Activated T-helper 17 cell treated with anti-CD3 and anti-CD28 coated beads, Interleukin-2, amount 50 U/mL, for 72 hours (primary cell): ENCODE results near the gene STAG2. TPM values are rescaled to one million over a fixed set of nuclear protein-coding genes. Genes with fewer than 3 reads are reported as not detected.

Source experiments
- ATAC-seq: fragments of 150-1000 bp; cut with Tn5 transposase; replicated peaks from 2 replicates; pipeline ENCODE4 v1.10.0; 2021; ENCODE audit warnings: mild to moderate bottlenecking, moderate library complexity
- H3K27ac Mint-ChIP-seq: one replicate; pipeline ENCODE4 v1.8.0; 2022; ENCODE audit warnings: mixed read lengths
- H3K27me3 Mint-ChIP-seq: one replicate; pipeline ENCODE4 v1.8.0; 2022; ENCODE audit warnings: mixed read lengths
- H3K36me3 Mint-ChIP-seq: one replicate; pipeline ENCODE4 v1.8.0; 2022; ENCODE audit warnings: low read depth, mild to moderate bottlenecking, mixed read lengths
- H3K4me1 Mint-ChIP-seq: one replicate; pipeline ENCODE4 v1.8.0; 2022; ENCODE audit warnings: mixed read lengths
- H3K4me3 Mint-ChIP-seq: one replicate; pipeline ENCODE4 v1.8.0; 2022; ENCODE audit warnings: mild to moderate bottlenecking, mixed read lengths
- H3K9me3 Mint-ChIP-seq: one replicate; pipeline ENCODE4 v1.8.0; 2022; ENCODE audit warnings: mixed read lengths
- total RNA-seq, 2 donors: library from RNA; stranded (reverse); gene quantifications; one replicate each; pipeline ENCODE4 v1.2.3, GENCODE V29; 2022

The STAG2 gene
- total RNA-seq, 2 donors from 2014 or later: 66.7 to 83.0 TPM

GRCh38 chrX:123962794-123963373 is 1.4 kb downstream of the STAG2 start:
- Mint-ChIP-seq H3K4me1 (peaks cover 6% of the 10 kb centered on the region), H3K36me3 (peaks cover 36% of the 10 kb centered on the region), H3K9me3 (no peaks in the 10 kb centered on the region), H3K4me3 (peak overlapping the region; percentile 97), H3K27me3 (no peaks in the 10 kb centered on the region), H3K27ac (peak overlapping the region; percentile 99)
- peak; percentile 78 for ATAC-seq

- no peaks in the 10 kb centered on the region for H3K27me3 Mint-ChIP-seq
- peaks cover 6% of the 10 kb centered on the region for H3K4me1 Mint-ChIP-seq
- H3K9me3 Mint-ChIP-seq: no peaks in the 10 kb centered on the region
- H3K27ac Mint-ChIP-seq: peak overlapping the region; percentile 99
- no peak for ATAC-seq
- H3K36me3 Mint-ChIP-seq: peaks cover 42% of the 10 kb centered on the region
- H3K4me3 Mint-ChIP-seq: peak overlapping the region; percentile 97
Observed at GRCh38 chrX:123964156-123964834, 2.8 kb downstream of the STAG2 start.

GRCh38 chrX:123965712-123966111 is 4.2 kb downstream of the STAG2 start:
- Mint-ChIP-seq H3K27ac (no peak overlapping the region), H3K36me3 (peaks cover 47% of the 10 kb centered on the region), H3K4me1 (peaks cover 13% of the 10 kb centered on the region), H3K4me3 (peak overlapping the region; percentile 97), H3K27me3 (no peaks in the 10 kb centered on the region), H3K9me3 (no peaks in the 10 kb centered on the region)
- ATAC-seq: no peak

- Mint-ChIP-seq H3K36me3 (peaks cover 35% of the 10 kb centered on the region), H3K9me3 (no peaks in the 10 kb centered on the region), H3K27ac (no peak overlapping the region), H3K4me1 (peaks cover 15% of the 10 kb centered on the region), H3K4me3 (no peak overlapping the region), H3K27me3 (no peaks in the 10 kb centered on the region)
- no peak for ATAC-seq
Observed at GRCh38 chrX:123967497-123967896, 6.0 kb downstream of the STAG2 start.

GRCh38 chrX:123968383-123969050 is 7.0 kb downstream of the STAG2 start:
- H3K36me3 Mint-ChIP-seq: peaks cover 28% of the 10 kb centered on the region
- H3K4me3 Mint-ChIP-seq: peak overlapping the region; percentile 45
- no peaks in the 10 kb centered on the region for H3K27me3 Mint-ChIP-seq
- H3K9me3 Mint-ChIP-seq: no peaks in the 10 kb centered on the region
- H3K27ac Mint-ChIP-seq: no peak overlapping the region
- no peak for ATAC-seq
- peaks cover 15% of the 10 kb centered on the region for H3K4me1 Mint-ChIP-seq

- H3K27me3 Mint-ChIP-seq: no peaks in the 10 kb centered on the region
- H3K9me3 Mint-ChIP-seq: no peaks in the 10 kb centered on the region
- H3K4me3 Mint-ChIP-seq: peak overlapping the region; percentile 14
- peaks cover 14% of the 10 kb centered on the region for H3K4me1 Mint-ChIP-seq
- H3K27ac Mint-ChIP-seq: no peak overlapping the region
- no peak for ATAC-seq
- peaks cover 20% of the 10 kb centered on the region for H3K36me3 Mint-ChIP-seq
Observed at GRCh38 chrX:123971982-123972381, 10.5 kb downstream of the STAG2 start.

- ATAC-seq: no peak
- Mint-ChIP-seq H3K4me3 (no peak overlapping the region), H3K4me1 (peaks cover 14% of the 10 kb centered on the region), H3K27ac (no peak overlapping the region), H3K9me3 (no peaks in the 10 kb centered on the region), H3K27me3 (no peaks in the 10 kb centered on the region), H3K36me3 (peaks cover 18% of the 10 kb centered on the region)
Observed at GRCh38 chrX:123973921-123974320, 12.4 kb downstream of the STAG2 start.

GRCh38 chrX:123975180-123975579 is 13.7 kb downstream of the STAG2 start:
- H3K4me3 Mint-ChIP-seq: no peak overlapping the region
- no peaks in the 10 kb centered on the region for H3K27me3 Mint-ChIP-seq
- peaks cover 7% of the 10 kb centered on the region for H3K36me3 Mint-ChIP-seq
- H3K27ac Mint-ChIP-seq: no peak overlapping the region
- ATAC-seq: no peak
- H3K9me3 Mint-ChIP-seq: no peaks in the 10 kb centered on the region
- H3K4me1 Mint-ChIP-seq: peaks cover 16% of the 10 kb centered on the region

- H3K9me3 Mint-ChIP-seq: no peaks in the 10 kb centered on the region
- H3K27ac Mint-ChIP-seq: no peak overlapping the region
- peak overlapping the region; percentile 14 for H3K4me3 Mint-ChIP-seq
- no peak for ATAC-seq
- H3K4me1 Mint-ChIP-seq: peaks cover 15% of the 10 kb centered on the region
- no peaks in the 10 kb centered on the region for H3K27me3 Mint-ChIP-seq
- H3K36me3 Mint-ChIP-seq: no peaks in the 10 kb centered on the region
Observed at GRCh38 chrX:123976706-123977316, 15.3 kb downstream of the STAG2 start.

- Mint-ChIP-seq H3K9me3 (no peaks in the 10 kb centered on the region), H3K4me1 (peaks cover 30% of the 10 kb centered on the region)
Observed at GRCh38 chrX:123983240-123983639, 21.7 kb downstream of the STAG2 start.

GRCh38 chrX:123986377-123986776 is 24.9 kb downstream of the STAG2 start:
- no peaks in the 10 kb centered on the region for H3K9me3 Mint-ChIP-seq
- H3K27ac Mint-ChIP-seq: no peak overlapping the region
- no peak overlapping the region for H3K4me3 Mint-ChIP-seq
- H3K27me3 Mint-ChIP-seq: no peaks in the 10 kb centered on the region
- ATAC-seq: no peak
- peaks cover 9% of the 10 kb centered on the region for H3K36me3 Mint-ChIP-seq
- peaks cover 33% of the 10 kb centered on the region for H3K4me1 Mint-ChIP-seq

More at GRCh38 chrX:123983240-123983639, 21.7 kb downstream of the STAG2 start:
- H3K4me3 Mint-ChIP-seq: peak overlapping the region; percentile 53
- H3K27me3 Mint-ChIP-seq: no peaks in the 10 kb centered on the region
- no peak overlapping the region for H3K27ac Mint-ChIP-seq
- H3K36me3 Mint-ChIP-seq: peaks cover 9% of the 10 kb centered on the region
- ATAC-seq: no peak

- Mint-ChIP-seq H3K4me1 (peaks cover 27% of the 10 kb centered on the region), H3K27me3 (no peaks in the 10 kb centered on the region), H3K36me3 (no peaks in the 10 kb centered on the region), H3K4me3 (peak overlapping the region; percentile 25), H3K27ac (no peak overlapping the region), H3K9me3 (no peaks in the 10 kb centered on the region)
- ATAC-seq: no peak
Observed at GRCh38 chrX:123988423-123989111, 27.1 kb downstream of the STAG2 start.

- H3K27me3 Mint-ChIP-seq: no peaks in the 10 kb centered on the region
- no peaks in the 10 kb centered on the region for H3K36me3 Mint-ChIP-seq
- peak overlapping the region; percentile 59 for H3K4me3 Mint-ChIP-seq
- no peak for ATAC-seq
- peaks cover 25% of the 10 kb centered on the region for H3K4me1 Mint-ChIP-seq
- no peak overlapping the region for H3K27ac Mint-ChIP-seq
- H3K9me3 Mint-ChIP-seq: no peaks in the 10 kb centered on the region
Observed at GRCh38 chrX:123989235-123989634, 27.7 kb downstream of the STAG2 start.

- peak; percentile 58 for ATAC-seq
- Mint-ChIP-seq H3K4me3 (peak overlapping the region; percentile 59), H3K4me1 (peaks cover 31% of the 10 kb centered on the region), H3K27me3 (no peaks in the 10 kb centered on the region), H3K9me3 (no peaks in the 10 kb centered on the region), H3K36me3 (no peaks in the 10 kb centered on the region), H3K27ac (no peak overlapping the region)
Observed at GRCh38 chrX:123990169-123990568, 28.7 kb downstream of the STAG2 start.
